NK-92 (cell line): Measurements from ENCODE around the gene IL25.
"Not testable (repeated sequence)": the region's sequence is repeated elsewhere in the genome, so short reads cannot be mapped to it uniquely, and the experiment has no call there.

Source experiments
- DNase-seq: peaks from one replicate; lab custom pipeline; 2025; ENCODE audit not compliant: unreplicated experiment; lab: John Stamatoyannopoulos, UW

IL25 gene

DNA sequence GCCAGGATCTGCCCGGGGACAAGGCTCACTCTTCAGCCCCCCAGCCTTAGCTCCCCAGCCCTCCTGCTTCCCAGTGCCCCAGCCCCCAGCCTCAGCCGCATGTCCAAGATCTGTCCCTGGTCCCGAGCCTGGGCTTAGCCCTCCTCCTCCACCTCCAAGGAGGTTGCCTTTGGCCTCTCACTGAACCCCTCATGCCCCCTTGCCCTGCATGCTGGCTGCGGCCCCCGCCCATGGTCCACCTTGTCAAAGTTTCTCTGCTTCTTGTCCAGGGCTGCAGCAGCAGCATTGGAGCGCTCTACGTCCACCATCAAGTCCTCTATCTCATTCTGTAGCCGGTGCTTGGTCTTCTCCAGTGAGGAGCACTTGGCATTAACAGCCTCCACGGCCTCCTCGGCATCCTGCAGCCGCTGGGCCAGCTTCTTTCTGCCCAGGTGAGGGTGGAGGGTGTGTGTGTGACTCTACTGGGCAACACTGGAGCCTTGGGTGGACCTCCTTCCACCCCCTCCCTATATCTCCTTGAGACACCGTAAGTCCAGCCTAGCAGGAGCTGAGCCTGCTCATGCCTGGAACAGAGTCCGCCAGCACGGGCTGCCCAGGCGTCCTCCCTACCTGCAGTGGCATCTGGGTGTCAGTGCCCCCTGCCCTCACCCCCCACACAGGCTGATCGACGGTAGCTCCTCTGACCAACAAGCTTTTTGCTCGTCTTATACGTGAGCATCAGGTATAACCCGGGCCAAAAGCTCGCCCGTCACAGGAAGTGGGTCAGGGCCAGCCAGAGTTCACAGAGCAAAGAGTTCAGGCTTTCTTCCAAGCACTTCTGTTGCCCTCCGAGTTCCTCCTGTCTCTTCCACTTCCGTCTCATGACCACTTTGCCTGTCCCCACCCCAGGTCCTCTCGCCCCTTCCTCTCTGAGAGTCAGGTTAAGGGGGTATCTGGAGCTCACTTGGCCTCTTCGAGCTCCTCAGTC is 15.6 kb downstream of the IL25 start:
- DNase-seq: no peak

DNA sequence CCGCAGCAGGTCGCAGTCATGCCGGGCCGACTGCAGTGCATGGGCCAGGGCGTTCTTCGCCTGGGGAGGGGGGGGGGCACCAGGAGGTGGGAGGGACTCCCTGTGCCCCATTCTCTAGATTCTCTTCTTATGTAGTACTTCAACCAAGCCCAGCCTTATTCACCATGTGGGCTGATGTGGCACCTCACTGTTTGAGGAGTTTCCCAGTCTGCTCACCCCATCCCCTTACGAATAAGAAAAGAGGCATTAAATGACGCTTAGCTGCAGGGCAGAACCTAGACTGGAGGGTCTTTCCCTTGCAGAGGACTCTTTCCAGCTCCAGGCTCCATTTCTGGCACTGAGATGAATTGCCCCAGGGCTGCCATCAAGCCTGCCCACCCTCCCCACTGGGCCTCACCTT is 16.4 kb downstream of the IL25 start:
- no peak for DNase-seq

DNA sequence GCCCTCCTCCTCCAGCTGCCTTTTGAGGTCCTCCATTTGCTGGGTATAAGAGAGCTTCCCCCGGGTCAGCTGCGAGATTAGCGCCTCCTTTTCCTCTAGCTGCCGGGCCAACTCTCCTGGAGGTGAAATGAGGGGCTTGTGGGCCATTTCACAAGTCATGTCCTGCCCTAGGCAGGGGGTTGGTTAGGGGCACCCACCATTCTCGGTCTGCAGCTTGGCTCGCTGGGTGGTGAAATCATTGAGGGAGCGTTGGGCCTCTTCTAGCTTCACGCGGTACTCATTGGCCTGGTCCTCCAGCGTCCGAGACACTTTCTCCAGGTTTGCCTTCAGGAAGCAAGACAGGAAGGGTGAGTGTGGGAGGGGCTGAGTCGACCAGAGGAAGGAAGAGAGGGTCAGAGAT is 16.8 kb downstream of the IL25 start:
- no peak for DNase-seq

DNA sequence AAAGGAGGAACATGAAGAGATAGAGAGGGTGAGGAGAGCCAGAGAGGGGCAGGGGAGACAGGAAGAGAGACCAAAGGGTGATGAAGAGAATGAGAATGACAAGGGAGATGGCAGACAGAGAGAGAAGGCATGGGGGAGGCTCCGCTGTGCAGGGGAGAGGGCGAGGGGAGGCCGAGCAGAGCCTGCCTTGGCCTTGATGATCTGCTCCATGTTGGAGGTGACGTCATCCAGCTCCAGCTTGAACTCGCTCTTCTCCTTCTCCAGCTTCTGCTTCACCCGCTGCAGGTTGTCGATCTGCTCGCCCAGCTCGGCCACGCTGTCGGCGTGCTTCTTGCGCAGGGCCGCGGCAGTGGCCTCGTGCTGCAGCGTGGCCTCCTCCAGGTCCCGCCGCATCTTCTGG is 17.3 kb downstream of the IL25 start:
- not testable (repeated sequence) for DNase-seq

DNA sequence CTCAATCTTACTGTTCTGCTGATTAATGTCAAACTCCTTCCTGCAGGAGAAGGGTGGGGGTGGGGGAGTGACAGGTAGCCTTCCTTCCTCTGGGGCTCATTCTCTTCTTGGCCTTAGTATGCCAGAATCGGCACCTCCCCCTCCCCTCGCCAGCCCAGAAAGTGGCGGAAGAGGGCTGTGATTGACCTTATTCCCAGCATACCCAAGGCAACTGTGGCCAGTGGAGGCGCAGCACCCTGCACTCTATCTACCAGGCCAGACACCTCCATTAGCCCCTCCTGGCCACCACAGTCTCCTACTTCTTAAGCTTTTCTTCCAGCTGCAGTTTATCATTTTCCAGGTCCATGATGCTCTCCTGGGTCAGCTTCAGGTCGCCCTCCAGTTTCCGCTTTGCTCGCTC is 20.0 kb downstream of the IL25 start:
- no peak for DNase-seq

DNA sequence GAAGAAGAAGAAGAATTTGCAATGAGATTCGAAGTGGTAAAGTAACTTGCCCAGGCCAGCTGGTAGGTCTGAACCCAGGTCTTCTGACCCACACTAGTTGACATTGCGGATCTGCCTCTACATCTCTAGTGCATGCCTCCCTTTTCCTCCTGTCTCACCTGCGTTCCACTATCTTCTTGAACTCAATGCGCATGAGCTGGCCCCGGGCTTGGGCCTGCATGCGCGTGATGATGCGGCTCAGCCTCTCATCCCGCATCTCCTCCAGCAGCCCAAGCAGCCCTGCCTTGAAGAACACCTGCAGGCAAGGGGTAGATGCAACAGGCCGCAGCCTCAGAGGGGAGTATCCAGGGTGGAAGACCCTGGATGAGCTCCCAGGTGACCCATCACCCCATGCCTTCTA is 23.5 kb downstream of the IL25 start:
- DNase-seq: no peak

DNA sequence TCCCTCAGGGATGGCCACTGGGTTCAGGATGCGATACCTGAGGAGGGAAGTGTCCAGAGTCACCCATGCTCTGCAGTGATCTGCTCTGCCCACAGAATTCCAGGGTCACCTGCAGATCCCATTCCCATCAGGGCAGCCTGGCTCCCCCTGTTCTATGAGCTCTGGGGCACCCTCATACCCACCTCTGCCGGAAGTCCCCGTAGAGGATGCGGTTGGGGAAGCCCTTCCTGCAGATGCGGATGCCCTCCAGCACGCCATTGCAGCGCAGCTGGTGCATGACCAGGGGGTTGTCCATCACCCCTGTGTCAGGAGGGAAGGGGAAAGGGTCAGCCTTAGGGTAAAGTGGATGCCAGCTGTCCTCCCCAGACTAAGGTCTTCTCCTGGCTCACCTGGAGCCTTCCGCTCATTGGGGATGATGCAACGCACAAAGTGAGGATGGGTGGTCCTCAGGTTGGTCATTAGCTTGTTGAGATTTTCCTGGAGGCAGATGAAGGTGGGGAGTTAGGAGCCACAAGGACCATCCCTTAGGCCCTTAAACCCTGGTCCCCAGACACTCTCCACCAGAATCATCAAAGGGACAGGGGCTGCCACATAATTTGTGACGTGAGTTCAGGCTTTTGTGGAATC is 24.3 kb downstream of the IL25 start:
- no peak for DNase-seq

DNA sequence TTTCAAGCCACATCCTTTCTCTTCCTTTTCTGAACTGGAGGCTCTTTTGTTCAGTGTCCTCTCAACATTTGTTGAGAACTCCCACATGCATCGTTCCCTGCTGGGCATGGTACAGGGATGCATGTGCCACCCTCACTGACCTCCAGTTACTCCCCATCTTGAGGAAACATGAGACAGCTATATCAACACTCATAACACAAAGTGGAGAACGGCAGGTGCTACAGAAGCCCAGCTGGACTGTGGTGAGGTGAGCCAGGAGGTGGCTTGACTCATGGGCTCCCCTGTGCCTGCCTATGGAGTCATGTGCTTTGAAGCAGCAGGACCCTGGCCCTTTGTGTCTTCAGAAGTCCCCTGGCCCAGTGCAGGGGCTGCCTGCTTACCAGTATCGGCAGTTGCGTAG is 25.7 kb downstream of the IL25 start:
- DNase-seq: no peak

DNA sequence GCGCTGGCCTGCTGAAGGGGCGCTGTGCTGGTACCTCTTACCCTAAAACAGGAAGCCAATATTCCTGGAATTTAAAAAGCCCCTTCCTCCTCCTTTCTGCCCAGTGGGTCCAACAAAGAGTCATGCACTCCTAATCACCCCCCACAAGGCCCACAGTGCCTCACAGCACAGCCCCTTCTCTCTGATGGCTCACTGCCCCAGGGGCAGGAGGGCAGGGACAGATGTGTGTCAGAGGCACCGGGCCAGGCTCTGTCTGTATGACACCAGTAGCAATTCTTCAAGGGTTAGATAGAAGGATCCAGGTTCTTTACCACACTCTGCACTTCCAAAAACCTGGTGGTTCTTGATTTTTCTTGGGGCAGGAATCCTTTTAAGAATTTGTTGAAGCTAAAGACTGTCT is 26.5 kb downstream of the IL25 start:
- no peak for DNase-seq

DNA sequence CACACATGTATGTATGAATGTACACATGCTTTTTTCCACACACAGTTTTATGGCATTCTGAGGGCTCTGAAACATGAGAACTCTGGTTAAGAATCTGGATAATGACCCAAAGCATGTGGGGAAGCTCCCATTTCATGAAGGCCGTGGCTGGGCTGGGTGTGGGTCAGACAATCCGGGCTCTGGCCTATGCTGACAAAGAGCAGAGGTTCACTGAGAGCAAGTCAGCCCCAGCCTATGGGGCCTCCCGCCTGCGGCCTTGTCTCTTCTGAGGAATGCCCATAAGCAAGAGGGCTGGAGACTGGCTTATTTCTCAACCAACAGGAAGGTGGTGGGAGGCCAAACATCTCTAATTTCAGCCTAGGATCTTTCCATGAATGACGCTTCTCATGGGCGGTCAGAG is 27.0 kb downstream of the IL25 start:
- no peak for DNase-seq

DNA sequence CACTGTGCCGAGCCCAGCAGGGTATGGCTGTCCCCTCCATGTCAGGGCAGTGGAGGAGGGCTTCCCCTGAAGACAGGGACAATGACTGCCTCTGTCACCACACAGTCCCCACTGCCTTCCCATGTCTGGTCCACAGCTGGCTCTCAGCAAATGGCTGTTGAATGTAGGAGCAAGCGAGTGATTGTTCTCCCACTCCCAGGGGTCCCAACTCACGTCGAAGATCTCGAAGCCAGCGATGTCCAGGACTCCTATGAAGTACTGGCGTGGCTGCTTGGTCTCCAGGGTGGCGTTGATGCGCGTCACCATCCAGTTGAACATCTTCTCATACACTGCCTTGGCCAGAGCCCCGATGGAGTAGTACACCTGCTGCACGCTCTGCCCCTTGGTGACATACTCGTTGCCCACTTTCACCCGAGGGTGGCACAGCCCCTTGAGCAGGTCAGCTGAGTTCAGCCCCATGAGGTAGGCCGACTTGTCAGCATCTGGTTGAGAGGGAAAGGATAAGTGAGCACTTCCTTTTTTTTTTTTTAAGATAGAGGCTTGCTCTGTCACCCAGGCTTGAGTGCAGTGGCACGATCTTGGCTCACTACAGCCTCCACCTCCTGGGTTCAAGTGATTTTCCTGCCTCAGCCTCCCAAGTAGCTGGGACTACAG is 28.0 kb downstream of the IL25 start:
- not testable (repeated sequence) for DNase-seq

DNA sequence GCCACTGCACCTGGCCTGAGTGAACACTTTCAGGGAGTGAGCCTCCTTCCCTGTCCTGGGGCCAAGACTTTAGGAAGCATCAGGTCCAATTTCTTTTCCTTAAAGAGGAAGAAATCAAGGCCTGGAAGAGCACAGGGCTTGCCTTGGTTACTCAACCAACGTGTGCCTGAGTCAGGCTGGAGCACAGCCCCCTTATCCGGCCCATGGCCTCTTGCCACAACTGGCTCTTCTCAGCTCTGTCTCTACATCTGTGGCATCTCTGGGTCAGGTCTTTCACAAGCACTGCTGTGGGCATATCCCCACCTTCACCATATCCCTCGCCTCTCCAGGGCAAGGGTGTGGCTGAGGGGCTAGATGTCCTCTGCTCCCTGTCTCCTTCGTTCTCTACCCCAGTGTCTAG is 28.7 kb downstream of the IL25 start:
- DNase-seq: no peak

DNA sequence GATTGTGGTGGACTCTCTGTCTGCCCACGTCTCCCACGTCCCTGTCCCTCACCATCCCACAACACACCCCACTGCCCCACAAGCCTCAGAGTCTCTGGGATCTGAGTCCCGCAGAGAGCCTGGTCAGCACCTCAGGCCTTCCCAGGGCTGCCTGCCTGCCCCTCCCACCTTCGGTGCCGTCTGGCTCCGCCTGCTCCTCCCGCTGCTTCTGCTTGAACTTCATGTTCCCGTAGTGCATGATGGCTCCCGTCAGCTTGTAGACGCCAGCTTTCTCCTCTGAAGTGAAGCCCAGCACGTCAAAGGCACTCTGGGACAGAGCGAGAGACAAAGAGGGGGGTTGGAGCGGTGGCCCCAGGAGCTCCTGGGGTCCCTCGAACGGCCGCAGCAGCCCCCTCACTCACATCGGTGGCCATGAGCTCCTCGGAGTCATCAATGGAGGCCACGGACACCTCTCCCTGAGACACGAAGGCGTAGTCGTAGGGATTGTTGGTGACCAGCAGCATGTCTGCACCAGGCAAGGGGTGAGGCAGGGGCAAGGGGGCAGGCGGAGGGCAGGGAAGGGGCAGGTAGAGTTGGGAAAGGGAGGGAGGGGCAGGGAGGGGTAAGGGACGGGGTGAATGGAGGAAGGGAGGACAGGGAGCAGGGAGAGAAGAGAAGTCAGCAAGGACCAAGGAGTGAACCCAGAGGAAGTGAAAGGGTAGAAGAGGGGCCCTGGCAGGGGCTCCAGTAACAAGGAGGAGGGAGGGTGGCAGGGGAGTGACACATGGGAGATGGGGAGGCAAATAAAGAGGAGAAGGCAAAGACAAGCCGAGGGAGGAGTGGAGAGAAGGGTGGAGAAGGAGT is 29.9 kb downstream of the IL25 start:
- DNase-seq: no peak

DNA sequence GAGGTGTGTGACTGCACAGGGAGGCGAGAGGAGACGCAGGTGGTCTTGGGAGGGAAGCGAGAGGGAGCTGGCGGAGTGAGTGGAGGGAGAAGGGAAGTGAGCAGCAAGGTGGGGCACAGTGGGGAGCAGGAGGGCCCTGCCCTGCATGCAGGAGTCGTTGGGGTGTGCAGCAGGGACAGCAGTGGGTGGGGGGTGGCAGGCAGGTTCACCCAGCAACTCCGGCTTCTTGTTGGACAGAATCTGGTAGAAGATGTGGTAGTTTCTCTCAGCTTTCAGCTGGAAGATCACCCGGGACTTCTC is 30.5 kb downstream of the IL25 start:
- DNase-seq: no peak

DNA sequence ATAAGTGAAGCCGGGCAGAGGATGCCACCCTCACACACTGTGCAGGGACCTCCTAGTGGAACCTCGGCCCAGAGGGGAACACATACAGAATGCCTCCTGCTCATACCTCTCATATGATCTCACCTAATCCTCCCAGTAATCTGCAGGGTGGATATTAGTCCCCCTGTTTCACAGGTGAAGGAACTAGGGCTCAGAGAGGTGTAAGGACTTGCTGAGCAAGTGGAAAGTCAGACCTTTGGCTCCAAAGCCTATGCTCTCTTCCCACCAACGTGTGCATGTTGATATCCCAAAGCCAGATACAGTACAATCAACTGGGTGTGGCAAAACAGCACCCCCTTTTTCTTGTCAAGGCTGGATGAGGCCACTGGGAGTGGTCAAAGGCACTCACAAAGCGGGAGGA is 31.3 kb downstream of the IL25 start:
- no peak for DNase-seq

DNA sequence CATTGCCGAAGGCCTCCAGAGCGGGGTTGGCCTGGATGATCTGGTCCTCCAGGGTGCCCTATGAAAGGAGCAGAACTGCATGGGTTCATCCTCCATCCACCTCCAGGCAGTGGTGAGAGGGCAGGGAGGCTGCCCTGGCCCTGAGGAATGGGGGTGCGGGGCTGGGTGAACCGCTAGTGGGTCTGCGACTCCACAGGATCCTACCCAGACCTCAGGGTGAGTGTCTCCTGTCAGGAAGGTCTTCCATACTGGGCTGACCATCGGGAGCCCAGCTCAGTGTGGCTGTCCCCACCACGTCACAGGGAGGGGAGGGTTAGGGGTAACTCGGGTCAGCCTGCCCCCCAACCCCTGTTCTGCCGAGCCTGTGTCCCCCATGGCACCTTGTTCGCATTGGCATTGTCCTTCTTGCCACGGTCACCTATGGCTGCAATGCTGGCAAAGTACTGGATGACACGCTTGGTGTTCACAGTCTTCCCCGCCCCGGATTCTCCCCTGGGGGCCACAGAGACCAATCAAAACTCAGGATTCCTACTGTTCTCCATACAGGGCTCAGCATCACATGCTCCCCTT is 31.8 kb downstream of the IL25 start:
- no peak for DNase-seq

DNA sequence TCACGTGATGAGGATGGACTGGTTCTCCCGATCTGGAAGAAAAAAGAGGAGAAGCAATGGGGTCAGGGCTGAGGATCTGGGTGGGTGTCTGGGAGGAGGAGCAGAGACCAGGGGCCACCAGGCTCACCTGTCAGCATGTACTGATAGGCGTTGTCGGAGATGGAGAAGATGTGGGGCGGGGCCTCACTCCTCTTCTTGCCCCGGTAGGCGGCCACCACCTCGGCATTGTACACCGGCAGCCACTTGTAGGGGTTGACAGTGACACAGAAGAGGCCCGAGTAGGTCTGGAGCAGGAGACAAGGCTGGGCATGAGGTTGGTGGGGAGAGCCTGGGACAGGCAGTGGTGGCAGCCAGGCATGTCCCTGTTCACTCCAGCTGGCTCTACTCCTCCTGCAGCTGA is 32.5 kb downstream of the IL25 start:
- DNase-seq: no peak

DNA sequence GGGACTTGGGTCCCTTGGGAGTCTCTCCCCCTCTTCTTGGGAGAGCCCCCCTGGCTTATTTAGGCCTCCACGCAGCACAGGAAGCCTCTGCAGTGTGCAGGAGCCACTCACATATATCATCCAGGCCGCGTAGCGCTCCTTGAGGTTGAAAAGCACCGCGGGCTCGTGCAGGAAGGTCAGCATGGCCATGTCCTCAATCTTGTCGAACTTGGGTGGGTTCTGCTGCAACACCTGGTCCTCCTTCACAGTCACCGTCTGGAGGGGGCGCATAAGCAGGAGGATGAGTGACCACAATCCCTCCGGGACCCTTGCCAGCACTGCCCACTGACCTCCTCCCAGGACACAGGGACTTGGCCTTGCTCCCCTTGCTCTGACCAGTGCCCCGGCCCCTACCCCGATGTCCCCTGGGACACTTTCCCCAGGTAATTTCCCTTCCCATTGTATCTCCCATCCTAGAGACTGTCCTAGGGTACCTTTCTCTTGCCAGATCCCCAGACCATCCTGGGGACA is 33.0 kb downstream of the IL25 start:
- DNase-seq: no peak

DNA sequence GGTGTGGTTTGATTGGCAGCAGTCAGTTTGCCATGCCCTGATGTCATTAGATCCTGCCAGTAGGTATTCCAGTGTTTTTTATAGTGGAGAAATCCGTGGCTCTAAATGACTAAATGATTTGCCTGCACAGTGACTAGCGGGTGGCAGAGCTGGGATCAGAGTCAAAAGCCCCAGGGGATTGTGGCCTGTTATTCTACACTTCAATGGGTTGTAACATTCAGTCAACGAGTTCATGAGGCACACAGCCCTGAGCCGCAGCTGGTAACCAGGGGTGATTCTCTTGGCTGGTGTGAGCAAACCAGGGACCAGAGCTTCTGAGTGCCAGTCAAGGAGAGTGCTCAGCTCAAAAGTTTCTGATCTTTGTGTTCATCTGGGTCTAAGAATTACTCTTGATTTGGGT is 33.6 kb downstream of the IL25 start:
- no peak for DNase-seq

DNA sequence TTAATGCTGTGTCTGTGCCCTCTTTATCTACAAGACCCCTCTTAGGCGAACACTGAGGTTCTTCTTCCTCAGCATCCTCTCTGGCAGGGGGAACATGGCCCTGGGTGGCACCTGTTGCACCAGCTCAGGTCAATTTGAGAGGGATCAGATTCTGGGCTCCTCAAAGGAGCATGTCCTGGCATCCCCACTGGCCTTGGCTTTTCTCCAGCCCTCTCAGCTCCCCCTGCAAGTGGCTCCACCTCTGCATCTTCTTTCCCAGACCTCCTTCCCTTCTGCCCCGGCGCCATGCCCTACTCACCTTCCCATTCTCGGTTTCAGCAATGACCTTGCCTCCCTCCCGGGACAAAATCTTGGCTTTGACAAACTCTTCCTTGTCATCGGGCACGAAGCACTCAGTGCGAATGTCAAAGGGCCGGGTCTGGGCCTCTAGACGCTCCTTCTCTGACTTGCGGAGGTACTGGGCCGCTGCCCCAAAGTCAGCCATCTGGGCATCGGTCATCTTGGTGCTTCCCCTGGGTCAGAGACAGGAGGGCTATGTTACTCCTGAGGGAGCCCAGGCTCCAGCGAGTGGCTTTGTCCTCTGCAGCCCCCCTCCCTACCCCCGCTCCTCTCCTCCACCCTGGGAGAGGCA is 34.2 kb downstream of the IL25 start:
- DNase-seq: no peak
